ENCODE results near the gene DOCK8. TPM values are rescaled to one million over a fixed set of nuclear protein-coding genes. Genes with fewer than 3 reads are reported as not detected.

Gene DOCK8
- total RNA-seq, 4 donors from 2014 or later = 9.0 to 17.9 (median 13.6) TPM

DNA sequence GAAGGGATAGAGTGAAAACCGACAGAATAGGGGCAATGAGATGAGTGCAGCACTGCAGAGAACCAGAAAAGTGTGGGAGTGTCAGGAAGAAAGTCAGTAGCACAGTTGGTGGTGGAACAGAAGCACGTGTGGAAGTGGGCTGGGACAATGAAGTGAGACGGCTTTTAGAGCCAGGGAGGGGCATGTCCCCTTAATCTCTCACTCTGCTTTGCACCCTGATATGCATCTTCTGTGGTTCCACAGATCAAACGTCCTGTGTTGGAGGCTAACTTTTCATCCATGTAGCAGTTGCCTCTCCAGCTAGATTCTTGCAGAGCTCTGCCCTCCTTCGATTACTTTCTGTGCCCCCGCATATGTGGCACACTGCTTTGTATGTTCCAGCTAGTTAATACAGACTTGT is 163.6 kb downstream of the DOCK8 start:
- Histone ChIP-seq H3K4me3 (no peak overlapping the region), H3K9me3 (no peaks in the 10 kb centered on the region), H3K27ac (no peak overlapping the region), H3K27me3 (no peaks in the 10 kb centered on the region), H3K4me1 (no peaks in the 10 kb centered on the region), H3K36me3 (peaks cover 0 to 5% (median 0%) of the 10 kb centered on the region in 3 donors)
- TF ChIP-seq POLR2A (IDR thresholded peaks at IDR 0.05) (no peak), EP300 (IDR thresholded peaks at IDR 0.05) (no peak)
- TF ChIP-seq, protein P1, sequence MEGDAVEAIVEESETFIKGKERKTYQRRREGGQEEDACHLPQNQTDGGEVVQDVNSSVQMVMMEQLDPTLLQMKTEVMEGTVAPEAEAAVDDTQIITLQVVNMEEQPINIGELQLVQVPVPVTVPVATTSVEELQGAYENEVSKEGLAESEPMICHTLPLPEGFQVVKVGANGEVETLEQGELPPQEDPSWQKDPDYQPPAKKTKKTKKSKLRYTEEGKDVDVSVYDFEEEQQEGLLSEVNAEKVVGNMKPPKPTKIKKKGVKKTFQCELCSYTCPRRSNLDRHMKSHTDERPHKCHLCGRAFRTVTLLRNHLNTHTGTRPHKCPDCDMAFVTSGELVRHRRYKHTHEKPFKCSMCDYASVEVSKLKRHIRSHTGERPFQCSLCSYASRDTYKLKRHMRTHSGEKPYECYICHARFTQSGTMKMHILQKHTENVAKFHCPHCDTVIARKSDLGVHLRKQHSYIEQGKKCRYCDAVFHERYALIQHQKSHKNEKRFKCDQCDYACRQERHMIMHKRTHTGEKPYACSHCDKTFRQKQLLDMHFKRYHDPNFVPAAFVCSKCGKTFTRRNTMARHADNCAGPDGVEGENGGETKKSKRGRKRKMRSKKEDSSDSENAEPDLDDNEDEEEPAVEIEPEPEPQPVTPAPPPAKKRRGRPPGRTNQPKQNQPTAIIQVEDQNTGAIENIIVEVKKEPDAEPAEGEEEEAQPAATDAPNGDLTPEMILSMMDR (IDR thresholded peaks at IDR 0.05) = no peak
- 56 to 63% methylated on average over 6 of the region's 6 CpGs for WGBS, 2 donors
- DNase-seq (ENCODE audit: low spot score in 2 of 2) = no peak

DNA sequence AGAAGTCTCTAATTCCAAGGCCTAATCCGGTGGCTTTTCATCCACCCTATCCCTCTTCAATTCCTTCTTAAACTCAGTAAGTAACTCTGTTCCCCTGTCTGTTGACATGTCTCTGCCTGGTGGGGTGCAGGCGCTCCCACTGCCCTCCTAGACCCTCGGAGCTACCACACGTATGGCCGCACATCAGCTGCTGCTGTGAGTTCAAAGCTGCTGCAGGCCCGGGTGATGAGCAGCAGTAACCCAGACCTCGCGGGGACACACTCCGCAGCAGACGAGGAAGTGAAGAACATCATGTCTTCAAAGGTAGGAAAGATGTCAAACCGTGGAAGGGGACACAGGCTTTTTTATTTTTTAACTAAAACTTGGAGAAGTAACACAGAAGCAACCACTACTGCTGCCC is 167.7 kb downstream of the DOCK8 start:
- WGBS, 2 donors = 89 to 91% methylated on average over 11 of the region's 11 CpGs
- no peaks in the 10 kb centered on the region for H3K4me1 ChIP-seq
- TF ChIP-seq POLR2A (IDR thresholded peaks at IDR 0.05) = no peak
- TF ChIP-seq EP300 (IDR thresholded peaks at IDR 0.05) = no peak

GRCh38 chr9:385818-386398 is 171.2 kb downstream of the DOCK8 start:
- Histone ChIP-seq H3K36me3 (no peaks in the 10 kb centered on the region), H3K27ac (no peak overlapping the region), H3K27me3 (no peaks in the 10 kb centered on the region), H3K4me1 (no peaks in the 10 kb centered on the region), H3K9me3 (no peaks in the 10 kb centered on the region), H3K4me3 (no peak overlapping the region)
- WGBS, 2 donors = 43 to 45% methylated on average over 9 of the region's 9 CpGs
- TF ChIP-seq, protein P1 (IDR thresholded peaks at IDR 0.05) = peak; percentile 81 to 88 (median 85)
- no peak for TF ChIP-seq EP300 (IDR thresholded peaks at IDR 0.05)
- peak in 1 of 2 donors; percentile 58 for DNase-seq (ENCODE audit: low spot score in 2 of 2)

More for the DNA sequence above, 167.7 kb downstream of the DOCK8 start:
- Histone ChIP-seq H3K27me3 (no peaks in the 10 kb centered on the region), H3K27ac (no peak overlapping the region), H3K4me3 (no peak overlapping the region), H3K36me3 (peaks cover 0 to 5% (median 0%) of the 10 kb centered on the region in 3 donors), H3K9me3 (no peaks in the 10 kb centered on the region)
- DNase-seq (ENCODE audit: low spot score in 2 of 2) = no peak

DNA sequence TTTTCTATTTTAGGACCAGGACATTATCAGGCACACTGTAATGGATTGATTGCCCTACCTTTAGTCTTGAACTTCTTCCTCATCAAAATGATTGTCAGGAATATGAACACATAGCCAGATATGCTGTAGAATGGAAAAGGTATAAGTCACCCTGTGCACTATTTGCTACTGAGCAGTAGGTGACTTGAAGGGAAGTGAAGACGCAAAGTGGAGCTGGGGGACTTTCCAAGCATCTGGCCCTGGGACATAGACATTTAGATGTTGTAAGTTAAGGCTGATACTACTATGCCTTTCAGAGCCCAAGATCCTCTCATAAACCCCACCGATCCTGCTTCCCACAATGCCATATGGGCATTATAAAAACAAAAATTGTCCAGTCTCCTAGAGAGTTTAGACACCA is 174.5 kb downstream of the DOCK8 start:
- H3K9me3 ChIP-seq = no peaks in the 10 kb centered on the region
- H3K36me3 ChIP-seq = no peaks in the 10 kb centered on the region
- H3K4me1 ChIP-seq = no peaks in the 10 kb centered on the region
- H3K27me3 ChIP-seq = no peaks in the 10 kb centered on the region
- no peak overlapping the region for H3K4me3 ChIP-seq
- DNase-seq (ENCODE audit: low spot score in 2 of 2) = no peak
- 88 to 92% methylated on average over 2 of the region's 2 CpGs for WGBS, 2 donors
- no peak overlapping the region for H3K27ac ChIP-seq
- TF ChIP-seq EP300 (IDR thresholded peaks at IDR 0.05) (no peak), POLR2A (IDR thresholded peaks at IDR 0.05) (no peak)
- TF ChIP-seq, protein P1 (IDR thresholded peaks at IDR 0.05) = no peak

DNA sequence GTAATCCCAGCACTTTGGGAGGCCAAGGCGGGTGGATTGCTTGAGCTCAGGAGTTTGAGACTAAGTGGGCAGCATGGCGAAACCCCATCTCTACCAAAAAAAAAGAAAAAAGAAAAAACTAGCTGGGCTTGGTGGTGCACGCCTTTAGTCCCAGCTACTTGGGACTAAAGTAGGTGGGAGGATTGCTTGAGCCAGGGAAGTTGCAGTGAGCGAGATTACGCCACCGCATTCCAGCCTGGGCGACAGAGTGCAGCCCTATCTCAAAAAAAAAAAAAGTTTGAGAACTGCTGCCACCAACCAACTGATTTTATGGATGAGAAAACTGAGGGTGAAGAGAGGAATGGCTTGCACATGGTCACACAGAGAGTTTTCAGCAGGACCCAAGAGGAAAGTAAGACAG is 175.1 kb downstream of the DOCK8 start:
- Histone ChIP-seq H3K4me3 (no peak overlapping the region), H3K27ac (no peak overlapping the region), H3K4me1 (no peaks in the 10 kb centered on the region), H3K27me3 (no peaks in the 10 kb centered on the region), H3K9me3 (no peaks in the 10 kb centered on the region), H3K36me3 (no peaks in the 10 kb centered on the region)
- WGBS, 2 donors = 92 to 93% methylated on average over 7 of the region's 7 CpGs
- DNase-seq (ENCODE audit: low spot score in 2 of 2) = no peak
- TF ChIP-seq EP300 (IDR thresholded peaks at IDR 0.05) (no peak), POLR2A (IDR thresholded peaks at IDR 0.05) (no peak)
- TF ChIP-seq, protein P1 (IDR thresholded peaks at IDR 0.05) = no peak
